Transverse colon (tissue), 4 donors: ENCODE results near the gene ALKBH8. TPM values are rescaled to one million over a fixed set of nuclear protein-coding genes. Genes with fewer than 3 reads are reported as not detected.
"Not testable (repeated sequence)": the region's sequence is repeated elsewhere in the genome, so short reads cannot be mapped to it uniquely, and the experiment has no call there.

Experiments used
- DNase-seq: peaks from one replicate; pipeline ENCODE4 v3.0.0-alpha.2; 2019
- H3K27ac ChIP-seq, 4 donors: fragments of 200-600 bp; sonication (generic); 2 replicates each; pipeline ENCODE4 v1.5.1; 2016 to 2018; ENCODE audit warnings: inconsistent platforms in 4 of 4
- H3K27me3 ChIP-seq: fragments of 200-600 bp; sonication (generic); 2 replicates; pipeline ENCODE4 v1.5.1; 2017; ENCODE audit warnings: inconsistent platforms
- H3K36me3 ChIP-seq, 4 donors: fragments of 200-600 bp; sonication (generic); 2 replicates each; pipeline ENCODE4 v1.5.1; 2017 to 2019; ENCODE audit warnings: inconsistent platforms in 4 of 4
- H3K4me1 ChIP-seq, 4 donors: fragments of 200-600 bp; sonication (generic); 2 replicates each; pipeline ENCODE4 v1.5.1; 2017 to 2020; ENCODE audit warnings: inconsistent platforms in 4 of 4
- H3K4me3 ChIP-seq, 4 donors: fragments of 200-600 bp; sonication (generic); 1 replicate in 1 of 4; 2 replicates in 3 of 4; pipeline versions ENCODE4 v1.5.1 to v1.6.1; 2017 to 2019; ENCODE audit warnings: inconsistent platforms in 4 of 4
- H3K9me3 ChIP-seq, 2 donors: fragments of 200-600 bp; sonication (generic); 2 replicates each; pipeline ENCODE4 v1.5.1; 2017 to 2019; ENCODE audit warnings: inconsistent platforms in 2 of 2
- CTCF ChIP-seq, 5 experiments: fragments of 200-600 bp in 3 of 5; fragments of 450-650 bp in 2 of 5; sonication (generic) in 3 of 5; IDR thresholded peaks; 1 replicate in 2 of 5; 2 replicates in 3 of 5; pipeline ENCODE4 v1.5.1; 2016 to 2017; ENCODE audit warnings: antibody characterized with exemption in 5 of 5, inconsistent platforms in 3 of 5, mild to moderate bottlenecking in 2 of 5, moderate library complexity in 1 of 5
- EP300 ChIP-seq: sonication (generic); formaldehyde crosslinking; IDR thresholded peaks from one replicate; pipeline ENCODE4 v1.6.1; 2017; ENCODE audit warnings: antibody characterized with exemption, low read depth
- POLR2A ChIP-seq: fragments of 450-650 bp; IDR thresholded peaks from one replicate; pipeline ENCODE4 v1.6.1; 2016; ENCODE audit warnings: antibody characterized with exemption, mild to moderate bottlenecking, moderate library complexity
- POLR2AphosphoS5 ChIP-seq, 3 donors: sonication (generic); formaldehyde crosslinking; IDR thresholded peaks; one replicate each; pipeline ENCODE4 v1.6.1; 2016; ENCODE audit warnings: antibody characterized with exemption in 3 of 3
- WGBS, 2 donors: methylation state at CpG; one replicate each; pipeline ENCODE4 v1.1.5; 2018; ENCODE audit warnings: low coverage in 1 of 2; 5-methylcytosine and 5-hydroxymethylcytosine counted together
- in situ Hi-C, 4 donors: fragments of 200-750 bp; cut with MboI; loops; one replicate each; pipeline versions ENCODE4 v1.15.0 to v1.15.1; 2017; ENCODE audit warnings: low sequenced_read_pairs in 3 of 4, low pct_ligation_motif_present in 1 of 4, low pct_unique_long_range_greater_than_20kb in 1 of 4
- intact Hi-C: fragments of 100-400 bp; cut with DNase I; formaldehyde crosslinking; loops from one replicate; pipeline ENCODE4 v1.15.1; 2023; ENCODE audit warnings: low total_unique reads
- total RNA-seq, 4 donors: library from RNA; depleted of rRNA; stranded (reverse); fragments of >200 nt; gene quantifications; one replicate each; pipeline ENCODE4 v1.1.0, GENCODE V29; 2016

ALKBH8 gene
- total RNA-seq, 4 donors from 2014 or later, result 0.60 to 5.6 (median 3.9) TPM

GRCh38 chr11:107577346-107577711, 11.8 kb upstream of the ALKBH8 start:
- H3K9me3 ChIP-seq, result no peaks in the 10 kb centered on the region
- no peak overlapping the region for H3K27ac ChIP-seq
- H3K27me3 ChIP-seq, result no peaks in the 10 kb centered on the region
- no peaks in the 10 kb centered on the region for H3K4me1 ChIP-seq
- intact Hi-C loops, result loop anchor here (5.0 kb wide), 1 partner anchor 115 kb away; no protein-coding TSS in a partner anchor
- H3K36me3 ChIP-seq, result no peaks in the 10 kb centered on the region
- in situ Hi-C loops, result loop anchor here in 3 of 4 donors (5.0 to 25.0 kb wide), 2 partner anchors 110 to 115 kb away; no protein-coding TSS in a partner anchor
- DNase-seq, result no peak
- 47 to 51% methylated on average over 6 of the region's 6 CpGs for WGBS, 2 donors
- TF ChIP-seq POLR2A (no peak), EP300 (no peak), POLR2AphosphoS5 (IDR thresholded peaks at IDR 0.05) (no peak), CTCF (IDR thresholded peaks at IDR 0.05) (no peak)
- H3K4me3 ChIP-seq, result no peak overlapping the region

GRCh38 chr11:107576497-107577345, 11.2 kb upstream of the ALKBH8 start:
- not testable (repeated sequence) for H3K27ac ChIP-seq, H3K9me3 ChIP-seq, H3K27me3 ChIP-seq, H3K4me1 ChIP-seq, H3K4me3 ChIP-seq, H3K36me3 ChIP-seq
- peak; percentile 32 for DNase-seq
- TF ChIP-seq CTCF (IDR thresholded peaks at IDR 0.05), result peak; percentile 48 to 67 (median 57)
- intact Hi-C loops (loop anchor here (5.0 kb wide), 1 partner anchor 116 kb away; no protein-coding TSS in a partner anchor), in situ Hi-C loops (loop anchor here in 3 of 4 donors (5.0 to 25.0 kb wide), 2 partner anchors 111 to 116 kb away; no protein-coding TSS in a partner anchor)
- 0 to 30% methylated on average over 1 to 2 of the region's 2 CpGs for WGBS, 2 donors

- 60 to 61% methylated on average over 1 of the region's 1 CpG for WGBS, 2 donors
- no peak for TF ChIP-seq POLR2AphosphoS5 (IDR thresholded peaks at IDR 0.05)
- TF ChIP-seq EP300, result no peak
- no peak for TF ChIP-seq CTCF (IDR thresholded peaks at IDR 0.05)
- no peak for TF ChIP-seq POLR2A
- Histone ChIP-seq H3K4me1 (no peaks in the 10 kb centered on the region), H3K27ac (no peak overlapping the region), H3K4me3 (no peak overlapping the region), H3K9me3 (no peaks in the 10 kb centered on the region), H3K27me3 (peaks cover 5% of the 10 kb centered on the region), H3K36me3 (no peaks in the 10 kb centered on the region)
- in situ Hi-C loops (no loop called here), intact Hi-C loops (no loop called here)
- no peak for DNase-seq
These were observed 7.9 kb upstream of the ALKBH8 start for GRCh38 chr11:107573438-107573837.

GRCh38 chr11:107570015-107570414, 4.5 kb upstream of the ALKBH8 start:
- Histone ChIP-seq H3K27me3 (peaks cover 5% of the 10 kb centered on the region), H3K4me1 (peaks cover 0 to 5% (median 4%) of the 10 kb centered on the region in 4 donors), H3K4me3 (no peak overlapping the region), H3K9me3 (no peaks in the 10 kb centered on the region), H3K36me3 (no peaks in the 10 kb centered on the region), H3K27ac (no peak overlapping the region)
- no peak for DNase-seq
- TF ChIP-seq POLR2A, result no peak
- TF ChIP-seq CTCF (IDR thresholded peaks at IDR 0.05), result no peak
- intact Hi-C loops, result no loop called here
- in situ Hi-C loops, result no loop called here
- WGBS, 2 donors, result 91% methylated on average over 12 of the region's 12 CpGs; no CpG with 5 or more reads in 1 of the 2 donors
